Measurements from ENCODE around the gene KISS1R. TPM values are rescaled to one million over a fixed set of nuclear protein-coding genes. Genes with fewer than 3 reads are reported as not detected.

Gene KISS1R
- total RNA-seq, 4 donors from 2014 or later = not detected

- Histone ChIP-seq H3K9me3 (no peaks in the 10 kb centered on the region), H3K4me3 (peak overlapping the region; percentile 85 to 99 (median 88)), H3K4me1 (peaks cover 0 to 29% (median 23%) of the 10 kb centered on the region in 4 donors), H3K27me3 (no peaks in the 10 kb centered on the region), H3K27ac (peak overlapping the region; percentile 89 to 92 (median 91)), H3K36me3 (no peaks in the 10 kb centered on the region)
- TF ChIP-seq CTCF (IDR thresholded peaks at IDR 0.05) (no peak), POLR2A (IDR thresholded peaks at IDR 0.05) (no peak), EP300 (IDR thresholded peaks at IDR 0.05; ENCODE audit: low read depth) (no peak), POLR2AphosphoS5 (IDR thresholded peaks at IDR 0.05) (no peak)
- peak; percentile 77 for DNase-seq
- 0% methylated on average over 27 to 40 of the region's 52 CpGs for WGBS, 2 donors (ENCODE audit: low coverage in 1 of 2)
- intact Hi-C loops (cut with DNase I; ENCODE audit: low total_unique reads) (loop anchor here (10.0 kb wide), 1 partner anchor 178 kb away; the partner anchor contains the start of gene GPX4), in situ Hi-C loops (cut with MboI; ENCODE audit: low pct_ligation_motif_present in 1 of 4, low pct_unique_long_range_greater_than_20kb in 1 of 4, low sequenced_read_pairs in 3 of 4) (loop anchor here in 3 of 4 donors (10.0 kb wide), 3 partner anchors 58 to 162 kb away; partner anchors contain the start of genes CFD (in 1 of the 3), ELANE (in 1 of the 3) and WDR18 (in 1 of the 3))
Observed at GRCh38 chr19:926589-927350, 9.6 kb downstream of the KISS1R start.

- Histone ChIP-seq H3K27me3 (no peaks in the 10 kb centered on the region), H3K27ac (peak overlapping the region; percentile 89 to 92 (median 91)), H3K4me3 (peak overlapping the region; percentile 85 to 99 (median 88)), H3K9me3 (no peaks in the 10 kb centered on the region), H3K4me1 (peaks cover 3 to 31% (median 24%) of the 10 kb centered on the region in 4 donors), H3K36me3 (no peaks in the 10 kb centered on the region)
- no peak for DNase-seq
- WGBS, 2 donors (ENCODE audit: low coverage in 1 of 2) = 16% methylated on average over 12 of the region's 15 CpGs; no CpG with 5 or more reads in 1 of the 2 donors
- intact Hi-C loops (cut with DNase I; ENCODE audit: low total_unique reads) (loop anchor here (10.0 kb wide), 1 partner anchor 177 kb away; the partner anchor contains the start of gene GPX4), in situ Hi-C loops (cut with MboI; ENCODE audit: low pct_ligation_motif_present in 1 of 4, low pct_unique_long_range_greater_than_20kb in 1 of 4, low sequenced_read_pairs in 3 of 4) (loop anchor here in 3 of 4 donors (10.0 kb wide), 3 partner anchors 57 to 163 kb away; partner anchors contain the start of genes CFD (in 1 of the 3), ELANE (in 1 of the 3) and WDR18 (in 1 of the 3))
- no peak for TF ChIP-seq POLR2AphosphoS5 (IDR thresholded peaks at IDR 0.05)
- no peak for TF ChIP-seq CTCF (IDR thresholded peaks at IDR 0.05)
- TF ChIP-seq EP300 (IDR thresholded peaks at IDR 0.05; ENCODE audit: low read depth) = no peak
- no peak for TF ChIP-seq POLR2A (IDR thresholded peaks at IDR 0.05)
Observed at GRCh38 chr19:927351-927779, 10.2 kb downstream of the KISS1R start.

GRCh38 chr19:927780-928401, 10.8 kb downstream of the KISS1R start:
- intact Hi-C loops (cut with DNase I; ENCODE audit: low total_unique reads) (loop anchor here (10.0 kb wide), 1 partner anchor 177 kb away; the partner anchor contains the start of gene GPX4), in situ Hi-C loops (cut with MboI; ENCODE audit: low pct_ligation_motif_present in 1 of 4, low pct_unique_long_range_greater_than_20kb in 1 of 4, low sequenced_read_pairs in 3 of 4) (loop anchor here in 3 of 4 donors (10.0 kb wide), 3 partner anchors 57 to 163 kb away; partner anchors contain the start of genes CFD (in 1 of the 3), ELANE (in 1 of the 3) and WDR18 (in 1 of the 3))
- H3K27ac ChIP-seq = peak overlapping the region; percentile 89 to 92 (median 91)
- no peaks in the 10 kb centered on the region for H3K9me3 ChIP-seq
- peaks cover 8 to 37% (median 26%) of the 10 kb centered on the region in 4 donors for H3K4me1 ChIP-seq
- H3K36me3 ChIP-seq = no peaks in the 10 kb centered on the region
- H3K4me3 ChIP-seq = peak overlapping the region in 2 of 4 donors; percentile 86 to 91
- no peaks in the 10 kb centered on the region for H3K27me3 ChIP-seq
- DNase-seq = no peak
- TF ChIP-seq POLR2AphosphoS5 (IDR thresholded peaks at IDR 0.05) (no peak), POLR2A (IDR thresholded peaks at IDR 0.05) (no peak), EP300 (IDR thresholded peaks at IDR 0.05; ENCODE audit: low read depth) (no peak), CTCF (IDR thresholded peaks at IDR 0.05) (no peak)
- WGBS, 2 donors (ENCODE audit: low coverage in 1 of 2) = 70% methylated on average over 12 of the region's 12 CpGs; no CpG with 5 or more reads in 1 of the 2 donors
